Renal cortex interstitium (tissue), 11 donors: Measurements from ENCODE around the gene RFTN1. TPM values are rescaled to one million over a fixed set of nuclear protein-coding genes. Genes with fewer than 3 reads are reported as not detected.

Experiments used
- DNase-seq, 11 donors: peaks; one replicate each; pipeline ENCODE4 v3.0.0-alpha.2; 2013; ENCODE audit warnings: low read depth in 9 of 11, low spot score in 4 of 11; ENCODE audit errors: extremely low read depth in 1 of 11
- polyA plus RNA-seq, 3 donors: library from polyadenylated mRNA; unstranded; fragments of 120-200 nt; gene quantifications; one replicate each; pipeline ENCODE4 v1.2.1, GENCODE V29; 2013; ENCODE audit not compliant: insufficient read length in 3 of 3

The RFTN1 gene
- polyA plus RNA-seq, 3 donors: 26.4 to 35.6 (median 35.4) TPM

DNA sequence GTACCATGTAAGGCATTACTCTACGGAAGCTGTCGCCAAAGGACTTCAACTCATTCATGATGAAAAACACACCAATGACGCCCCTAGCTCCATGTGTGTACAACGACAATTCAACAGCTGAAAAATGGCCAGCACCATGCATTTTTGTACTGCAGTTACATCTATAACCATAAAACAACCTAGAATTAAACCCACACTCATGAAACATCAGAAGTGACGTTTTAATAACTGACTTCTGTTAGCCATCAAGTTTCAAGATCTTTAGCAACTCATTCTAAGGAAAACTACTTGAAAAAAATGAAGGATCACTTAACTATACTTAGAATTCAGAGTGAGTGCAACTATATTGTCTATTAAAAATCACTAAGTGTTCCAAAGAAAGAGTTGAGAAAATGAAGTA, 84.9 kb downstream of the RFTN1 start:
- no peak for DNase-seq

DNA sequence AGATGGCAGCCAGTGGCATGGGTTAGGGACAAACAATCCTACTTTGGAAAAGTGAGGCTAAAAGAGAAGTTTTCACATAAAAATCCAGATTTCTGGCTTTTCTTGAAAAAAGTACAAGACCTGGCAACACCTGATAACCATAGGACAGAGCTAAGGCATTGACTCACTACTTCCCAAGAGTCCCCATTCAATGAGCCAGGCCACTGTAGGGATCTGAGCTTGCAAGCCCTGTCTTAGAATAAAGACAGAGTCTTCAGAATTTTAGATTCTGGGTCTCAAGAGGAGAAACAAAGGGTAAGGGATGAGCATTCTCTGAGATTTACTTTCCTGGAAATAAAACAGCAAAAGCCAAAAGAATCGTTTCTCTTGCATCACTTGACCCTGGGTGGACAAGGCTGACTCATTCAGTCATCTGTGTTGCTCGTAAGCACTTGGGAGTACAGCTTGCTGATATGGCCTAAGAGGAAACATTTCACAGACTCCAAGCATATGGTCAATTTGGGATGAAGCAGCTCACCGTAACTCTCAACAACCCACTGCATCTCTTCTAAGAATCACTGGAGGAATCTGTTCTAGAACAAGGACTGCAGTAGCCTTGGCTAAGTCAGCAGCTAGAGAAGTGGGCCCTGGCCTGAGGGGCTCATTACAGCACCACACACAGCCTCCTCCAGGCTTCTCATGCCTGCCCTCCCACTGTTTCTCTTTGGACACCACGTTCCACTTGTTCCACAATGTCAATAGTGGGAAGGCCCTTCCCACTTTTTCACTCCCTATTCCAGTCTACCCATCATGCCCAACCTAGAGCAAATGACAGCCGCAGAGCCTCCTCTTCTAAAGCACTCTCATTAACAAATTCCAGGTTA, 86.2 kb downstream of the RFTN1 start:
- no peak for DNase-seq

DNA sequence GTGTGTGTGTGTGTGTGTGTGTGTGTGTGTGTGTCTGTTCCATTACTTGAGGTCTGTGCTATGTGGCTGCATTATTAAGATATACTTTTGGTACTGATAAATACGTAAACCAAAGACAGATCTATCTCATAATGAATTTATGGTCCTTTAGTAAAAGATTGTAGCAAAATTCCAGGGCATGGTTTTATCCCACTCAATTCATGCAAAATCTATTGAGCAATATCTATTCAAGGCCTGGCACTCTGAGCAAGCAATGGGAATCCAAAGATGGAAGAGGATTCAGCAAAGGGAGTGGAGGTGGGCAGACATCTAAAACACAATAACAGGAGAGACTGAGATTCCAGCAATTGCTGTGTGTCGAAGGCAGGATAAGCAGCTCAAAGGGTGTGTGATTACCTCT, 86.8 kb downstream of the RFTN1 start:
- DNase-seq: no peak

- DNase-seq: no peak
These were observed 87.5 kb downstream of the RFTN1 start for GRCh38 chr3:16426029-16426400.

DNA sequence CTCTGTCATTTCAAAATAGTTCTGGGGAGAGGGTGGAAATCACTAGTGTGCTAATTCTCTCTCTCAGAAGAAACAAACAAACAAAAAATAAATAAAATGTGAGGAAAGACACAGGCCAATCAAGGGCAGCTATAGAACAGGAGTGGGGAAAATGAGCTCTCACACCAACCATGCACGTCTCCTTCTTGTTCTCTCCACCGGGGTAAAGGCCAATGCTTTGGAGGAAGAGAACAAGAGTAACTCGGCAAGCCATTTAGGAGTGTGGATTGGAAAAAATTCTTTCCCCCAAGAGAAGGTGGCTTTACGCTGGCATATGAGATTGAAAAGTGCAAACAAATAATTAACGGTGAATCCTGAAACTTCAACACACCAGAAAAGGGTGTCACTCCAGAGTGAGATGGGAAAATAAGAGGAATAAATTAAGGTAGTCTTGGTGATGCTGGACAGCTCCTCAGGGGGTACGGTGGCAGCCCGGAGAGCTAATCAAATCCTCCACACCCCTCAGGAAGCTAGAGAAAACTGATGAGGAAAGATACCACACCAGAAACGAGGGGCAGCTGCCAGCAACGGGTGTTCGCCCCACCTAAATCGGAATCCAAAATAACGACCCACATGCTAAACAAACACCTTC, 88.0 kb downstream of the RFTN1 start:
- no peak for DNase-seq

GRCh38 chr3:16423947-16424673, 89.4 kb downstream of the RFTN1 start:
- DNase-seq: no peak

- no peak for DNase-seq
These were observed 90.2 kb downstream of the RFTN1 start for GRCh38 chr3:16423298-16423697.

DNA sequence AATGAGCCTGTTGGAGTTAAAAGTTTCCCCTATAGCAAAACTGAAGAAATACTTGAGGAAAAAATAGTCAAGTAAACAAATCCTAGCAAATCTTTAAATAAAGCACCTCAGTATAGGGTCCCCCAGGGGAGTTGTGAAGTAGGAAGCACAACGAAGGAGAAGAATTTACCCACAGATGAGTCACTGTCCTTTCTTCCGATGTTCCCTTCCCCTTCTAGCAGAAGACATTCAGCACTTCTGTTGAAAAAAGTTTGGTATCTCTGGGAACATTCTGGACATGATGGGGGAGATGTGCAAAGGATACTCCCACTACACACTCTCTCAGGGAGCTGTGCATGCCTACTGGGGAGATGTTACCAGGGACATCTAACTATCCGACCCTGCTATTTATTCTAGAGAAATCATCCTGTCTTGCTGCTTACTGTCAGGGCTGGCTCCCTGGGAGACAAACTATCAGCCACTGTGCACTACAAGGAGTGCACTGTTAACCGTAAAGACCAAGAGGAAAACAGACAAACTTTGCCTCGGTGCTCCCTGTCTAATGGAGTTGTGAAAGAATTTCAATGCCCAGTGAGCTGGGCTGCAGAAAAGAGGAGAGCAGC, 93.8 kb downstream of the RFTN1 start:
- no peak for DNase-seq

DNA sequence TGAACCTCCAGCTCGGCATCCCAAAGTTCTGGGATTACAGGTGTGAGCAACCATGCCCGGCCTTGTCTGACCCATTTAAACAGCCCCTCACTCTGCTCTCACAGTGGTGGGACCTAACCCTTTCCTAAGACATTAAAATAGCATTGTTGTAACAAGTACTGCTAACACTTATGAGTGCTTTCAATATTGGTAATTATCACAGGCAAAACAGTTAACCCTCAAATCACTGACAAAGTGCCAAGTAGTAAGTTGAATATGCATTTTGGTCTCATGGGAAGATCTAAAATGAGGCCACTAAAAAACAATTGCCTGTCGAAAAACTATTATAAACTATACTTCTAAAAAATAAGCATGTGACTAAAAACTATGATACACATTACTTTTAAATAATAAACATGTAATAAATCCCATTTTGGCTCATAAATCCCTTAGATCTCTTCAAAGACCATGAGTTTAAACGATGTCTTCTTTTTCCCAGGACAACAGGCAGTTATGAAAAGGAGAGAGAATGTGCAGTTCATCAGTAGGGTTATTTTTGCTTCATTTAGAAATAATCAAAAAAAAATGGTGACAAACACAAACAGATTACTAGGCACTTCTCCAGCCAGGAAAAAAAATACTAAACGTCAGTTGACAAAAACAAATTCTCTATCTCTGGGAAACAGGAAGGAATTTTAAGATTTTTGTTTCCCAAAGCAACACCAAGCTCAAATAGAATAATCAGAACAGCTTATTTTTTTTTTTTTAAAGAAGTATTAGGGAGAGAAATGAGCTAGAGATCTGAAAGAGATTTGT, 95.4 kb downstream of the RFTN1 start:
- DNase-seq: no peak

GRCh38 chr3:16415911-16416476, 97.5 kb downstream of the RFTN1 start:
- no peak for DNase-seq

GRCh38 chr3:16413321-16413720, 100.2 kb downstream of the RFTN1 start:
- DNase-seq: no peak

- no peak for DNase-seq
These were observed 101.2 kb downstream of the RFTN1 start for GRCh38 chr3:16412192-16412800.

GRCh38 chr3:16411441-16411840, 102.1 kb downstream of the RFTN1 start:
- no peak for DNase-seq

DNA sequence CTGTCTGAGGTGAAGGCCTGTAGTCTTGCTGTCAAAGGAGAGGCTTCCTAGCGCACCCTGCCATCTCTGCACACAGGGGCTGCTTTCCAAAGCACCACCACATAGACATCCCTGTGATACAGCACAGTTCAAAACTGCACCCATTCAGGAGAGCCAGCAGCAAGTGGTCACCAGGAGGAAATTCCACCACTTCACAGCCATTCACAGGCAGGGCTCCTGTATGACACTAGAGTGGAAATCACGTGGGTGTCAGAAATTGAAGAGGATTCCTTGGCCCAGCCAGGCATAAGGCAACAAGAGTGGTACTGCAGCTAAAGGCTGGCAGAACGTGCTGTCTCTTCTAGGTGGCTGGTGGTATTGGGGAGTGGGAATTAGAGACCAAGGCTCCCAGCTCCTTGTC, 102.8 kb downstream of the RFTN1 start:
- no peak for DNase-seq

DNA sequence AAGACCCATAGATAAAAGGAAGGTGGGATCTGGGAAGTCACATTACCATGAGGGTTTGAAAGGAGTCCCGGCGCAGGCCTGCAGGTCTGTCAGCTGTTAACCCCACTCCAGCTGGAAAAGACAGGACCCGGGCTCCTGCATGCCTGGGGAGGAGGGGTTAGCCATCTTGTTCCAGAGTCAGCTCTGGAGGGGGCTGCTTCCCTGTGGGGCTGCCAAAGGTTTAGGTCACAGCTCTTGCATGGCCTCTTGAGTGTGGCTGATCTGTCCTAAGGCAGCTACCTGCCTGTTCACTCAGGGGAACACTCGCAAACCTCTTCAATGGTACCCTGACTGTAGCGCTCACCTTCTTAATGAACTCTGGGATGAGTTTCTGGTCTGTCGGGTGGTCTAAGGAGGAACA, 104.5 kb downstream of the RFTN1 start:
- no peak for DNase-seq

GRCh38 chr3:16407366-16407765, 106.1 kb downstream of the RFTN1 start:
- no peak for DNase-seq

DNA sequence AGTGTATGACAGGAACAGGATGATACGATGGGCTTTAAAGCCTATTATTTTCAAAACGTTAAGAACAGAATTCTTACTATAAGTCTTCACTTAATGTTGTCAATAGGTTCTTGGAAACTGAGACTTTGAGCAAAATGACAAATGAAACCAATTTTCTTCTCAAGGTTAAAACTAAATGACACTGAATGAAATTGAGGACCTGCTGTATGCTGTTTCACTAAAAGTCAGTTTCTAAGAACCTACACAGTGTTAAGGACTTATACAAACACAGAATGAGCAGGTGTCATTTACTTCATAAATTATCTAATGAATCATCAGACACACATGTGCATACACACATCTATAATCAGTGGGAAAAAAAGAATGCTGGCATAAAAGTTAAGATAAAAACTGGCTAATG, 106.9 kb downstream of the RFTN1 start:
- DNase-seq: no peak

GRCh38 chr3:16406166-16406565, 107.3 kb downstream of the RFTN1 start:
- DNase-seq: no peak
